K562 (cell line): ENCODE data around the gene TBC1D3B. TPM values are rescaled to one million over a fixed set of nuclear protein-coding genes. Genes with fewer than 3 reads are reported as not detected.

ENCODE experiments used
- ATAC-seq: fragments of 200-7000 bp; cut with Tn5 transposase; 3 replicates; pipeline ENCODE4 v1.9.1; 2020; ENCODE audit warnings: moderate library complexity
- BruUV-seq: library from RNA; stranded (reverse); fragments of 400-500 nt; replicated peaks from 2 replicates; lab custom pipeline; 2021; lab: Mats Ljungman, UMichigan
- CTCF ChIA-PET: fragments of 300-600 bp; formaldehyde crosslinking; extraction: SDS; loops from one replicate; lab custom pipeline; 2021; ENCODE audit warnings: low intra/inter-chr PET ratio; lab: Yijun Ruan, JAX
- POLR2A ChIA-PET: fragments of 300-600, 350-650 bp; sonication (Branson Sonifier 250); formaldehyde crosslinking; extraction: SDS; loops from one replicate; lab custom pipeline; 2021; ENCODE audit warnings: antibody characterized with exemption, inconsistent platforms; lab: Yijun Ruan, JAX
- DNase-seq, 4 experiments: peaks; one replicate each; pipeline versions ENCODE4 v3.0.0 to v3.0.0-alpha.2; 2011 to 2018; ENCODE audit warnings: low spot score in 3 of 4, mixed read lengths in 3 of 4; ENCODE audit errors: extremely low read depth in 1 of 4
- FAIRE-seq: peaks from 2 replicates; lab custom pipeline; 2011; peaks lifted over from hg19 to GRCh38; lab: Jason Lieb, UNC
- H2AFZ ChIP-seq: 2 replicates; pipeline ENCODE4 v1.6.0; 2011; ENCODE audit warnings: low read depth, low read length, control low read depth, inconsistent platforms
- H3K27ac ChIP-seq: fragments of 200-600 bp; 3 replicates; pipeline ENCODE4 v1.8.0; 2011; ENCODE audit warnings: low read depth, mild to moderate bottlenecking, control low read depth, inconsistent platforms, low read length, moderate library complexity, mixed read lengths; ENCODE audit errors: extremely low read depth
- H3K27me3 ChIP-seq, 2 experiments: fragments of 300-600 bp in 1 of 2; 2 replicates in 1 of 2; 3 replicates in 1 of 2; pipeline versions ENCODE4 v1.6.0 to v1.8.0; 2011; ENCODE audit warnings: inconsistent platforms in 2 of 2, low read length in 2 of 2, mild to moderate bottlenecking in 1 of 2, mixed read lengths in 1 of 2, moderate library complexity in 1 of 2; ENCODE audit not compliant: control insufficient read depth in 2 of 2, insufficient read depth in 2 of 2
- H3K36me3 ChIP-seq: fragments of 300-600 bp; 3 replicates; pipeline ENCODE4 v1.8.0; 2011; ENCODE audit warnings: mild to moderate bottlenecking, low read length, inconsistent platforms; ENCODE audit not compliant: control insufficient read depth, insufficient read depth
- H3K4me1 ChIP-seq, 2 experiments: fragments of 200-600 bp in 1 of 2; replicated peaks in 1 of 2; 2 replicates in 1 of 2; 3 replicates in 1 of 2; pipeline versions ENCODE4 v1.5.1 to v1.8.0; 2011; ENCODE audit warnings: inconsistent platforms in 2 of 2, low read length in 2 of 2, mild to moderate bottlenecking in 1 of 2, mixed read lengths in 1 of 2, moderate library complexity in 1 of 2; ENCODE audit not compliant: control insufficient read depth in 2 of 2, insufficient read depth in 2 of 2
- H3K4me2 ChIP-seq: 2 replicates; pipeline ENCODE4 v1.6.1; 2011; ENCODE audit warnings: low read length, control low read depth, inconsistent platforms, mixed read lengths; ENCODE audit not compliant: insufficient read depth
- H3K4me3 ChIP-seq: fragments of 200-600 bp; sonication (generic), shearing (Covaris generic); 2 replicates; pipeline ENCODE4 v1.5.1; 2016; ENCODE audit warnings: control low read depth, inconsistent platforms
- H3K79me2 ChIP-seq: fragments of 200-600 bp; 3 replicates; pipeline ENCODE4 v1.8.0; 2011; ENCODE audit warnings: low read length, inconsistent platforms; ENCODE audit not compliant: control insufficient read depth, insufficient read depth
- H3K9ac ChIP-seq, 2 experiments: 2 replicates each; pipeline versions ENCODE4 v1.6.0 to v1.6.1; 2011; ENCODE audit warnings: low read depth in 2 of 2, low read length in 2 of 2, control low read depth in 1 of 2, inconsistent platforms in 1 of 2, mild to moderate bottlenecking in 1 of 2, mixed read lengths in 1 of 2; ENCODE audit not compliant: insufficient read depth in 1 of 2
- H3K9me1 ChIP-seq: one replicate; pipeline ENCODE4 v1.6.0; 2011; ENCODE audit warnings: inconsistent platforms, mild to moderate bottlenecking, low read length, moderate library complexity; ENCODE audit not compliant: control insufficient read depth, insufficient read depth
- H3K9me3 ChIP-seq: replicated peaks from 2 replicates; pipeline ENCODE4 v1.5.1; 2011; ENCODE audit warnings: low read depth, low read length, inconsistent platforms; ENCODE audit not compliant: control insufficient read depth, insufficient read depth
- H4K20me1 ChIP-seq: replicated peaks from 2 replicates; pipeline ENCODE4 v1.6.1; 2011; ENCODE audit warnings: low read length, inconsistent platforms, mixed read lengths; ENCODE audit not compliant: control insufficient read depth, insufficient read depth
- ARID2 ChIP-seq: fragments of 450-650 bp; IDR thresholded peaks from 2 replicates; pipeline ENCODE4 v1.6.1; 2017; ENCODE audit warnings: antibody characterized with exemption, mild to moderate bottlenecking
- ATF6 ChIP-seq: sonication (generic); formaldehyde crosslinking; IDR thresholded peaks from 2 replicates; pipeline ENCODE4 v1.4.0; 2020; ENCODE audit warnings: mild to moderate bottlenecking, missing genetic modification reagents
- BCOR ChIP-seq: fragments of 450-650 bp; IDR thresholded peaks from 2 replicates; pipeline ENCODE4 v1.6.1; 2016
- BHLHE40 ChIP-seq: IDR thresholded peaks from 2 replicates; pipeline ENCODE4 v1.6.1; 2011; ENCODE audit warnings: low read length, improper control_type of control experiment
- DNMT1 ChIP-seq: fragments of 450-650 bp; IDR thresholded peaks from 2 replicates; pipeline ENCODE4 v1.6.1; 2016; ENCODE audit warnings: antibody characterized with exemption, mild to moderate bottlenecking
- E2F8 ChIP-seq: fragments of 450-650 bp; IDR thresholded peaks from 2 replicates; pipeline ENCODE4 v1.7.1; 2018; ENCODE audit warnings: mild to moderate bottlenecking, low read depth; ENCODE audit not compliant: partially characterized antibody
- NCOR1 ChIP-seq: fragments of 450-650 bp; IDR thresholded peaks from 2 replicates; pipeline ENCODE4 v1.6.1; 2016; ENCODE audit warnings: mild to moderate bottlenecking, moderate library complexity
- RAD21 ChIP-seq, 2 experiments: fragments of 250-450 bp in 1 of 2; fragments of 450-650 bp in 1 of 2; sonication (Bioruptor Pico) in 1 of 2; formaldehyde crosslinking in 1 of 2; IDR thresholded peaks in 1 of 2; conservative IDR thresholded peaks in 1 of 2; 2 replicates each; pipeline versions ENCODE4 v1.4.0 to v1.8.0; 2020 to 2022; ENCODE audit warnings: mild to moderate bottlenecking in 2 of 2, moderate library complexity in 1 of 2
- SIN3B ChIP-seq: fragments of 450-650 bp; IDR thresholded peaks from 2 replicates; pipeline ENCODE4 v1.6.1; 2017; ENCODE audit warnings: low read depth, mild to moderate bottlenecking, moderate library complexity
- TRIM25 ChIP-seq: fragments of 450-650 bp; IDR thresholded peaks from 2 replicates; pipeline ENCODE4 v1.7.0; 2016; ENCODE audit warnings: borderline replicate concordance
- ZBTB34 ChIP-seq: fragments of 250-450 bp; sonication (Bioruptor Pico); IDR thresholded peaks from 2 replicates; pipeline ENCODE4 v1.8.0; 2021; ENCODE audit warnings: mild to moderate bottlenecking, moderate library complexity
- WGBS: fragments of 100-300 bp; shearing (Covaris generic); methylation state at CpG from one replicate; pipeline ENCODE4 v1.1.6; 2016; ENCODE audit warnings: low coverage, mixed read lengths; ENCODE audit not compliant: insufficient coverage; ENCODE audit errors: missing lambda C conversion rate; 5-methylcytosine and 5-hydroxymethylcytosine counted together
- in situ Hi-C: fragments of 300-500 bp; cut with MboI; formaldehyde crosslinking; loops from 4 replicates; pipeline ENCODE4 v1.15.0; 2018; ENCODE audit warnings: inconsistent platforms, mixed read lengths
- intact Hi-C: fragments of 100-400 bp; cut with micrococcal nuclease; formaldehyde crosslinking; loops from 2 replicates; pipeline ENCODE4 v1.14.2; 2022
- polyA plus RNA-seq, 8 experiments: library from polyadenylated mRNA; depleted of rRNA in 4 of 8; stranded (reverse) in 5 of 8; unstranded in 3 of 8; fragments of >200 nt; fragmentation: Nextera tagmentation in 2 of 8; fragmentation: Illumina TruSeq in 1 of 8; extraction: Ambion mirVana in 2 of 8; extraction: Trizol in 1 of 8; gene quantifications; 2 replicates each; pipeline versions ENCODE4 v1.2.1 to v1.2.3, GENCODE V29; 2011 to 2014; ENCODE audit warnings: inconsistent platforms in 1 of 8, missing spikeins in 1 of 8
- total RNA-seq, 7 experiments: library from RNA; depleted of rRNA in 6 of 7; stranded (reverse); fragments of >200 nt in 6 of 7; fragmentation: Illumina TruSeq in 2 of 7; extraction: Trizol in 2 of 7; gene quantifications; 2 replicates each; pipeline versions ENCODE4 v1.2.1 to v1.2.3, GENCODE V29; 2011 to 2021; ENCODE audit warnings: low replicate concordance in 1 of 7

TBC1D3B gene
- total and polyA plus RNA-seq, 9 of the 15 experiments (the other 6 are each of a cell fraction or from before 2014, with no cell fraction given) = 0.29 to 0.60 TPM; not detected in 7

GRCh38 chr17:36212966-36213365 is 36.5 kb upstream of the TBC1D3B start:
- in situ Hi-C loops = loop anchor here (25.0 kb wide), 2 partner anchors 149 to 1949 kb away; no protein-coding TSS in a partner anchor
- intact Hi-C loops = no loop called here

More at GRCh38 chr17:36212966-36213365, 36.5 kb upstream of the TBC1D3B start:
- ATAC-seq = no peak
- Histone ChIP-seq H3K9me3 (no peaks in the 10 kb centered on the region), H3K27me3 (peaks cover 0 to 11% of the 10 kb centered on the region in 2 experiments; a peak in 3 of 5 replicates), H3K36me3 (no peaks in the 10 kb centered on the region), H3K79me2 (no peaks in the 10 kb centered on the region), H3K9ac (no peak overlapping the region), H3K4me2 (no peak overlapping the region), H4K20me1 (no peaks in the 10 kb centered on the region), H3K27ac (no peak overlapping the region), H3K9me1 (no peaks in the 10 kb centered on the region), H2AFZ (no peak overlapping the region), H3K4me3 (no peak overlapping the region), H3K4me1 (no peaks in the 10 kb centered on the region)
- no TSS peak for BruUV-seq
- DNase-seq = no peak
- TF ChIP-seq DNMT1 (no peak), BHLHE40 (no peak), SIN3B (no peak), NCOR1 (no peak), BCOR (no peak), E2F8 (no peak), ZBTB34 (CRISPR knock-in tag) (no peak), ARID2 (no peak), ATF6 (no peak), TRIM25 (no peak), RAD21 (CRISPR knock-in tag; conservative IDR thresholded peaks at IDR 0.05 in 1 of 2, IDR thresholded peaks at IDR 0.05 in 1 of 2) (no peak)
- ChIA-PET CTCF (no interaction called here), POLR2A (no interaction called here)
- FAIRE-seq = no peak
- WGBS = 2% methylated on average over 3 of the region's 3 CpGs
